Activated naive CD4-positive, alpha-beta T cell treated with anti-CD3 and anti-CD28 coated beads for 36 hours (primary cell): ENCODE measurements around the gene WFDC12. TPM values are rescaled to one million over a fixed set of nuclear protein-coding genes. Genes with fewer than 3 reads are reported as not detected.
A peak's percentile ranks its signal among the peaks of the same experiment; 100 is the strongest.

Experiments
- CTCF ChIA-PET: fragments of 350-600 bp; sonication (Branson Sonifier 250); formaldehyde crosslinking; loops from one replicate; lab custom pipeline; 2021; ENCODE audit warnings: antibody characterized with exemption; lab: Charles Lee
- DNase-seq: peaks from one replicate; pipeline ENCODE4 v3.0.0-alpha.2; 2020
- H3K27ac Mint-ChIP-seq: one replicate; pipeline ENCODE4 v1.8.0; 2021; ENCODE audit warnings: mild to moderate bottlenecking, mixed read lengths
- H3K27me3 Mint-ChIP-seq: one replicate; pipeline ENCODE4 v1.8.0; 2021; ENCODE audit warnings: low read depth, mixed read lengths
- H3K36me3 Mint-ChIP-seq: one replicate; pipeline ENCODE4 v1.8.0; 2021; ENCODE audit warnings: low read depth, mixed read lengths
- H3K4me1 Mint-ChIP-seq: one replicate; pipeline ENCODE4 v1.8.0; 2021; ENCODE audit warnings: low read depth, mixed read lengths
- H3K4me3 Mint-ChIP-seq: one replicate; pipeline ENCODE4 v1.8.0; 2021; ENCODE audit warnings: mild to moderate bottlenecking, moderate library complexity, mixed read lengths
- H3K9me3 Mint-ChIP-seq: one replicate; pipeline ENCODE4 v1.8.0; 2021; ENCODE audit warnings: mixed read lengths
- intact Hi-C: fragments of 100-400 bp; cut with micrococcal nuclease; formaldehyde crosslinking; loops from one replicate; pipeline ENCODE4 v1.15.1; 2023
- total RNA-seq, 2 experiments: library from RNA; stranded (reverse); gene quantifications; one replicate each; pipeline ENCODE4 v1.2.3, GENCODE V29; 2021

The WFDC12 gene
- total RNA-seq, 2 experiments from 2014 or later, result not detected

DNA sequence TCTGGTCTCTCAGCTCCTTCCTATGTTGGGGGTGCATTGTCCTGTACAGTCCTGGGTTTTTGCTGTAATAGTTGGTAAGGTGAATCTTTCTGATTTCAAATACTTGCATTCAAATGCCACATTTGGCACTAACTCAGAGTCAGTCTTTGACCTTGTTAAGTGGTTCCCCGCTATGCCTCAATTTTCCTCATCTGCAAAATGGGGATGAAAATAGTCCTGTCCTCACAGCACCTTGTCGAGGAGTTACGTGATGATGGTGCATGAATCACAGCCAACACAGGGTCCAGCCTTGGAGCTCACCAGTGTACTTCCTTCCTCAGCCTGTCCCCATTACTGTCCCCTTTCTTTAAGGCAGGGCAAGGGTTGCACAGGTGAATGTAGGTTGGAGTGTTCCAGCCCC is 10.4 kb downstream of the WFDC12 start:
- H3K4me1 Mint-ChIP-seq, result peaks cover 10% of the 10 kb centered on the region
- H3K9me3 Mint-ChIP-seq, result no peaks in the 10 kb centered on the region
- H3K27me3 Mint-ChIP-seq, result peaks cover under 1% of the 10 kb centered on the region
- no peak overlapping the region for H3K4me3 Mint-ChIP-seq
- DNase-seq, result no peak
- CTCF ChIA-PET, result interaction anchor here (1.5 to 4.4 kb wide), 3 partner anchors 12 to 25 kb away, joined by 4 to 53 read pairs (median 10); no protein-coding TSS in a partner anchor
- intact Hi-C loops, result no loop called here
- no peaks in the 10 kb centered on the region for H3K36me3 Mint-ChIP-seq
- H3K27ac Mint-ChIP-seq, result no peak overlapping the region

DNA sequence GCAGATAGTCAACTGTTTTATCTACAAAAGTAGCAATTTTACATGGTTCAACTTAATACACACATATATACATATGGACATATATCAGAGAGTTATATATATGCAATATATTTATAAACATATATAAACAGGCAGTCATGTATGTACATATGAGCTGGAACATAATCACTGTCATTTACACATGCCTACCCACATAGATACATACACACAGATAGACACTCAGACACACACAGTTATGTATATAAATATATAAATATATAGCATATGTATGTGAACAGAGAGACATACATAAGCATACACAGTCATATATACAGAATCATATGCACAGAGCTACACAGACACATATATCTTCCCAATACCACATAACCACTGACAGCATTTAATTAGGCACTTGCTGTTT is 11.5 kb downstream of the WFDC12 start:
- intact Hi-C loops, result no loop called here
- no peak overlapping the region for H3K4me3 Mint-ChIP-seq
- no peaks in the 10 kb centered on the region for H3K27me3 Mint-ChIP-seq
- no peak overlapping the region for H3K27ac Mint-ChIP-seq
- peaks cover 10% of the 10 kb centered on the region for H3K4me1 Mint-ChIP-seq
- CTCF ChIA-PET, result interaction anchor here (0.6 to 4.4 kb wide), 17 partner anchors 11 to 427 kb away, joined by 3 to 53 read pairs (median 4); partner anchors contain the start of gene WFDC12
- no peaks in the 10 kb centered on the region for H3K9me3 Mint-ChIP-seq
- DNase-seq, result no peak
- no peaks in the 10 kb centered on the region for H3K36me3 Mint-ChIP-seq

DNA sequence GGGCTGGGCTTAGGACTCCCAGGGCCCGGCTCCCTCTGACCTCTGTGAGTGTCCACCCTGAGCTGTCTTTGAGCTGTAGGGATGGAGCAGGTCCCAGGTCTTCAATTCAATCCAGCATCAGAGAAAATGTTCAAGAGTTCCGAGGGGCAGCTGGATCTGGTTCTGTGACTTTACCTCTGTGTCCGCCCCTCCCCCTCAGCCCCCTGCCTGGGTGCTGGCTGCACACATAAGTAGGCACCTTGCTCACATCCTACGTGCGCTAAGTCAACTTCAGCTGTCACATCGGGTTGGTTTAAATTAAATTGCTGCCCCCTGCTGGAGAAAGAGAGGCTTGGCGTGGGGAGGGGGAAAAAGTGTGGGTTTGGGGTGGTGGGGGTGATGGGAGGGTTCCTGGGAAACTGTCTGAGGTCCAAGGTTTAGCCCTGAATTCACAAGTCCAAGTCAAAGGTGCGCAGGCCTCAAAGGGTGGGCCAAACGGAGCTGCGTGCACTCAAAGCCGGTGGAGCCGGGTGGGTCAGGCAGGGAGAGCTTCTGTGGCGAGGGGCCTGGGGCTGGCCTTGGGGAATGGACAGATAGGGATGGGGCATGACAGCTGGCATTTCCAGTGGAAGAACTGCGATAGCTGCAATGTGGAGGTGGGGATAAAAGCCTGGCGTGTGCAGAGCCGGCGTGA is 12.3 kb downstream of the WFDC12 start:
- intact Hi-C loops, result no loop called here

DNA sequence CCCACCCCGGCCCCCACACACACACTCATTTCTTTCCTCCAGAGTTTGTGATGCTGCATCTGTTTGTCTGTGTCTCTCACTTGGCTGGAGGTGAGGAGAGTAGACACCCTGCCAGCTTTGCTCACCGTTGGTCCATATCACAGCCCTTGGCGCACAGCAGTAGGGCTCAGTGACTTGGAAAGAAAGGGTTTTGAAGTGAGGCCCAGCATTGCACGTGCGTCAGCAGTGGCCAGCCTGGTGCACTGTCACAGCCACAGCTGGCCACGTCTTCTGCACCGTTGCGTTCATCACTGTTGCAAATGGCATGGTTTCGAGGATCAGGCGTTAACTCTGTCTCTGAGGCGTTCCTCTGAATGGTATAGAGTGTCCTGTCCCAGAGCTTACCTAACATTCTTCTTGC is 13.0 kb downstream of the WFDC12 start:
- no peak overlapping the region for H3K4me3 Mint-ChIP-seq
- intact Hi-C loops, result no loop called here
- H3K9me3 Mint-ChIP-seq, result no peaks in the 10 kb centered on the region
- H3K4me1 Mint-ChIP-seq, result peaks cover 10% of the 10 kb centered on the region
- no peak for DNase-seq
- H3K36me3 Mint-ChIP-seq, result no peaks in the 10 kb centered on the region
- H3K27me3 Mint-ChIP-seq, result no peaks in the 10 kb centered on the region
- CTCF ChIA-PET, result interaction anchor here (0.7 to 4.4 kb wide), 18 partner anchors 10 to 205 kb away, joined by 3 to 53 read pairs (median 4); partner anchors contain the start of gene WFDC12
- H3K27ac Mint-ChIP-seq, result no peak overlapping the region

More for the DNA sequence above, 12.3 kb downstream of the WFDC12 start:
- Mint-ChIP-seq H3K9me3 (no peaks in the 10 kb centered on the region), H3K4me3 (no peak overlapping the region), H3K4me1 (peaks cover 10% of the 10 kb centered on the region), H3K27me3 (no peaks in the 10 kb centered on the region), H3K36me3 (no peaks in the 10 kb centered on the region), H3K27ac (no peak overlapping the region)
- DNase-seq, result peak; percentile 38
- CTCF ChIA-PET, result interaction anchor here (0.6 to 4.4 kb wide), 20 partner anchors 9 to 426 kb away, joined by 3 to 53 read pairs (median 5); partner anchors contain the start of gene WFDC12

DNA sequence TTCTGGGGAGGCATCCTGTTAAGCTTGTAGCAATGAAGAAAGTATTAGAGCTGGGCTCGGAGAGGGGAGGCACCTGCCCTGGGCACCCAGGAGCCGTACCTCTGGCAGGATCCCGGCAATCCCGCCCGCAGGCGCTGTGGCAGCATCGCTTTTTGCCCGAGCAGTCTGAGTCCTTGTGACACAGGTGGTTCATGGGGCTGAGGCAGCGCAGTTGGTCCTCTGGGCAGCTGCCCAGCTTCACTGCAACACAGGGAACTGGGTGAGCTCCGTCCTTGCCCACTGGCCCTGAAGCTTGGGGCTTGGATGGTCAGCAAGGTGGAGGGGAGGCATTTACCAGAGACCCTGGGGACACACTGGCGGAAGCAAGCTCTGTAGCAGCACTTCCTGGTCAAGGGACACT is 14.0 kb downstream of the WFDC12 start:
- H3K27me3 Mint-ChIP-seq, result no peaks in the 10 kb centered on the region
- no peak overlapping the region for H3K27ac Mint-ChIP-seq
- no peaks in the 10 kb centered on the region for H3K36me3 Mint-ChIP-seq
- no peak for DNase-seq
- CTCF ChIA-PET, result interaction anchor here (1.0 to 4.4 kb wide), 6 partner anchors 10 to 185 kb away, joined by 3 to 53 read pairs (median 6); no protein-coding TSS in a partner anchor
- no peak overlapping the region for H3K4me3 Mint-ChIP-seq
- H3K9me3 Mint-ChIP-seq, result no peaks in the 10 kb centered on the region
- intact Hi-C loops, result no loop called here
- H3K4me1 Mint-ChIP-seq, result peaks cover 8% of the 10 kb centered on the region

DNA sequence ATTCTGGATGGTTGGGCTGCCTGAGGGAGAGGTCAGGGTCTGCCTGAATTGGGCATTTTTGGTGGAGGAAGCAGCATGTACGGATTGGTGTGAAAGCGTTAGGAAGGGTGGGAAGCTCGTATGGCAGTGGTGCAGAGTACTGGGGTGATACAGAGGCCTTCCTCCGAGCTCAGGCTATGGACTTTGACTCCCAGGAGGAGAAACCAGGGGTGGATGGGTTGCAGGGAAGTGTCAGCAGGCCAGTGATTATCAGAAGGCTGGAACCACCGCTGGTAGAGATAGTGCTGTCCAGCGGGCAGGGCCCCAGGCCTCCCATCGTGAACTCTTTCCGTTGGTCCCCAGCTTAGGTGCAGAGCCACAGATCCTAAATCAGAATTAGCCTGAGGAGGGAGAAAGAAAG is 14.6 kb downstream of the WFDC12 start:
- peaks cover 2% of the 10 kb centered on the region for H3K4me1 Mint-ChIP-seq
- H3K27ac Mint-ChIP-seq, result no peak overlapping the region
- no peaks in the 10 kb centered on the region for H3K36me3 Mint-ChIP-seq
- no peak for DNase-seq
- no peak overlapping the region for H3K4me3 Mint-ChIP-seq
- no peaks in the 10 kb centered on the region for H3K27me3 Mint-ChIP-seq
- no peaks in the 10 kb centered on the region for H3K9me3 Mint-ChIP-seq
- CTCF ChIA-PET, result interaction anchor here (0.5 to 1.5 kb wide), 5 partner anchors 10 to 698 kb away, joined by 3 to 6 read pairs (median 4); no protein-coding TSS in a partner anchor
- intact Hi-C loops, result no loop called here

DNA sequence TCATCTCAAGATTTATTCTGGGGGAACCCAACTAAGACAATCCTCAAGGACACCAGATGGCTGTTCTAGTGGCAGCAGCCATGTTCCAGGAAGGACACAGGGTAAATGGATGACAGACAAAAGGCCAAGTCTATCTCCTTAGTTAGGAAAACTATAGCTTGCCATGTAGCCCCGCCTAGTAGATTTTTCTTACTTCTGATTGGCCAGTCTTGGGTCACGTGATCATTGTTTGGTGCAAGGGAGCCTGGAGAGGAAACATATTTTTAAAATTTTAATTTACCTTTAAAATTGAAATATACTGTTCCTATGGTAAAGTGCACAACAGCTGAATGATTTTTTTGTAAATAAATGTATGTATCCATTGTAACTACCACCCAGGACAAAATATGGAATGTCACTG is 18.9 kb downstream of the WFDC12 start:
- intact Hi-C loops, result no loop called here
- no peak for DNase-seq
- Mint-ChIP-seq H3K4me3 (no peak overlapping the region), H3K27me3 (peaks cover 13% of the 10 kb centered on the region), H3K4me1 (peaks cover 3% of the 10 kb centered on the region), H3K27ac (no peak overlapping the region), H3K9me3 (no peaks in the 10 kb centered on the region), H3K36me3 (no peaks in the 10 kb centered on the region)
- CTCF ChIA-PET, result interaction anchor here (0.7 to 4.2 kb wide), 5 partner anchors 9 to 188 kb away, joined by 3 to 25 read pairs (median 4); no protein-coding TSS in a partner anchor

DNA sequence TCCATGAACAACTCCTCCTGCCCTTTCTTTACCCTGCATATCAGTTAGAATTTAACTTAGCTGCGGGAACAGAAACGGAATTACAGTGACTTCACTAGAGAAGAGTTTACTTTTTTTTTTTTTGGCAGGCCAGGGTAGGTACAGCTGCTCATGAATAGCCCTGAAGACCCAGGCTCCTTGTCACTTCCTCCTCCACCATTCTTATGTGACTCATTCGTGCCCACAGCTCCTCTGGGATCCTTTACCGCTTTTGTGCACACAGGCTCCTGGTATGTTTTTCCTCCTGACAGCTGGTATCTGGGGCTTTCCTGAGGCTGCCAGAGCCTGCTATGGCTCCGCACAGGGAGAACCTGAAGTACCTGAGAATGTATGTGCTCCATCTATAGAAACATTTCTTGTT is 19.5 kb downstream of the WFDC12 start:
- H3K27me3 Mint-ChIP-seq, result peaks cover 18% of the 10 kb centered on the region
- no peak overlapping the region for H3K4me3 Mint-ChIP-seq
- H3K27ac Mint-ChIP-seq, result no peak overlapping the region
- peaks cover 3% of the 10 kb centered on the region for H3K4me1 Mint-ChIP-seq
- intact Hi-C loops, result no loop called here
- no peaks in the 10 kb centered on the region for H3K9me3 Mint-ChIP-seq
- CTCF ChIA-PET, result interaction anchor here (0.6 to 4.2 kb wide), 9 partner anchors 9 to 213 kb away, joined by 3 to 25 read pairs (median 3); no protein-coding TSS in a partner anchor
- DNase-seq, result no peak
- H3K36me3 Mint-ChIP-seq, result no peaks in the 10 kb centered on the region

DNA sequence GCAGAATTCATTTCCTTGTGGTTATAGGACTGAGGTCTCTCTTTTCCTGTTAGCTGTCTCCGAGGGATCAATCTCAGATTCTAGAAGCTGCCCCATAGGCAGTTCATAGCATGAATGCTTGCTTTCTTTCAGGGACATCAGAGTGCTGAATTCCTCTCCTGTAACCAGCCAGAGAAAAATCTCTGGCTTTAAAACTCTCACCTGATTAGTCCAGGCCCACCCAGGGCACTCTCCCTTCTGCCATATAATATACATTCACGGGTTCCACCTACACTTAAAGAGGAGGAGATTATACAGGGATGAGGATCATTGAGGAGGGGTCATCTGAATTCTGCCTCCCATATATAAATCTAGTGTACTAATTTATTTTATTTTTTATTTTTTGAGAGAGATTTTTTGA is 21.2 kb downstream of the WFDC12 start:
- intact Hi-C loops, result no loop called here
- Mint-ChIP-seq H3K36me3 (no peaks in the 10 kb centered on the region), H3K4me1 (peaks cover 7% of the 10 kb centered on the region), H3K27ac (no peak overlapping the region), H3K9me3 (no peaks in the 10 kb centered on the region), H3K4me3 (no peak overlapping the region), H3K27me3 (peaks cover 26% of the 10 kb centered on the region)
- CTCF ChIA-PET, result interaction anchor here (1.7 kb wide), 1 partner anchor 10 kb away, joined by 10 read pairs; no protein-coding TSS in a partner anchor
- DNase-seq, result no peak

DNA sequence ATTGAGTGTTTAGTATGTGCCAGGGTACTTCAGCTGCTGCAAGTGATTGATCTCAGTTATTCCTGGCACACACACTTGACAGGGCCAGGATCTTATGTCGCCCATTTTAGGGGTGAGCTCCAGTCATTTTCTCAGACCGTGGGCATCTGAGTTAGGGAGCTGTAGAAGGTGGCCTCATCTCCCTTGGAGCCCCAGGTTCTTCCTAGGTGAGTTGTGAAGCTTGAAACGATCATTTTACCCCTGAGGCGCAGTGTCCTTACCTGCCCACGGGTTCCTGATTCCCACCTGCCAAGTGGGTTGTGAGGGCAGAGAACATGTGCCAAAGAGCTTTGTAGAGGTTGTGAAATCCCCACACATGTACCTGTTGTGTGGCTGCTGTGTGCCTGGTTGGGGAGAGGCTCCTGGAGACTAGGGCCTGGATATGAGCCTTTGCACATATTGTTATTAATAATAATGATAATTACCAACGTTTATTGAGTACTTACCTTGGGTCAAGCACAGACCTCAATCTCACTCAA is 22.9 kb downstream of the WFDC12 start:
- intact Hi-C loops, result no loop called here
- Mint-ChIP-seq H3K27ac (no peak overlapping the region), H3K4me3 (peak overlapping the region; percentile 20), H3K9me3 (no peaks in the 10 kb centered on the region), H3K4me1 (peaks cover 11% of the 10 kb centered on the region), H3K36me3 (no peaks in the 10 kb centered on the region), H3K27me3 (peaks cover 37% of the 10 kb centered on the region)
- CTCF ChIA-PET, result interaction anchor here (0.8 to 1.7 kb wide), 4 partner anchors 12 to 192 kb away, joined by 3 to 10 read pairs (median 4); no protein-coding TSS in a partner anchor
- no peak for DNase-seq

DNA sequence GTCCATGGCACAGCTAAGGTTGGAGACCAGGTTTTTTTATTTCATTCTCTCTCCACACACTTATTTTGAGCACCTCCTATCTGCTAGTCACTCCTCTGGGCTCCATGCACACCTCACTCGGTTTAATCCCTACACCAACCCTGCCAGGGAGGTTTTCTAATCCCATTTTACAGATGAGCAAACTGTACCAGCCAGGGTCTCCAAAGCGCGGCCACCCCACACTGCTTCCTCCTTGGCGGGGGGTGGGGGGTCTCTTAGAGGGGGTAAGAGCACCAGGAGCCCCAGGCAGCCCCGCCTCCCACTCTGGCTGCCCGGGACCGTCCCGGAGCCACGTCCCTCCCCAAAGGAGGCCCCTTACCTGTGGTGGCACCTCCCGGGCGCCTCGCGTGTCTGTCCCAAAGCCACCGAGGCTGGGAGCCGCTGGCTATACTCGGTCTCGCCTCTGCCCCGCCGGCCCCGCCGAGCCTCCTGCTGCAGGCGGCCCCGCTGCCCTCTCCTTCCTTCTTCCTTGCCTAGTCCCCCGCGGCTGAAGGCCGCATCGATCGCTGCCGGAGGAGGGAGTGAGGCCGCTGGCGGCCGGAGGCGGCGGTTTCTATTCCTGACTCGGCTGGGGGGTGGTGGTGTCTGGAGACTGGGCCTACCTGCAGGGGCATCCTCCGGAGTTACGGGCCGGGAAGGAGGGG is 23.6 kb downstream of the WFDC12 start, which contains the start of gene KCNS1:
Gene KCNS1, minus strand, starts transcription at position 565 of the 683 bp plus-strand sequence. CDS start 1,891 bp downstream, outside the sequence.
- no peaks in the 10 kb centered on the region for H3K36me3 Mint-ChIP-seq
- H3K27ac Mint-ChIP-seq, result no peak within 1 kb of the TSS
- CTCF ChIA-PET, result interaction anchor here (0.7 to 1.9 kb wide), 9 partner anchors 10 to 193 kb away, joined by 3 to 10 read pairs (median 4); no protein-coding TSS in a partner anchor
- peak within 1 kb of the TSS; percentile 20 for H3K4me3 Mint-ChIP-seq
- intact Hi-C loops, result no loop called here
- DNase-seq, result no peak
- peaks cover 12% of the 10 kb centered on the region for H3K4me1 Mint-ChIP-seq
- no peaks in the 10 kb centered on the region for H3K9me3 Mint-ChIP-seq
- H3K27me3 Mint-ChIP-seq, result peaks cover 38% of the 10 kb centered on the region
